Fibroblast of peridontal ligament (primary cell): Measurements from ENCODE around the gene CCDC3.

Experiments used
- DNase-seq: peaks from one replicate; pipeline ENCODE4 v3.0.0-alpha.2; 2010; ENCODE audit errors: extremely low read depth

The CCDC3 gene

GRCh38 chr10:12961416-12962205 is 39.9 kb downstream of the CCDC3 start:
- no peak for DNase-seq

- DNase-seq: no peak
Observed at GRCh38 chr10:12960941-12961340, 40.6 kb downstream of the CCDC3 start.

- DNase-seq: no peak
Observed at GRCh38 chr10:12960334-12960898, 41.1 kb downstream of the CCDC3 start.

- no peak for DNase-seq
Observed at GRCh38 chr10:12958546-12959110, 42.9 kb downstream of the CCDC3 start.

GRCh38 chr10:12957081-12957480 is 44.4 kb downstream of the CCDC3 start:
- DNase-seq: no peak

- no peak for DNase-seq
Observed at GRCh38 chr10:12954866-12955265, 46.6 kb downstream of the CCDC3 start.

GRCh38 chr10:12950583-12951128 is 50.9 kb downstream of the CCDC3 start:
- no peak for DNase-seq

GRCh38 chr10:12949248-12949647 is 52.3 kb downstream of the CCDC3 start:
- DNase-seq: no peak

GRCh38 chr10:12947741-12948140 is 53.8 kb downstream of the CCDC3 start:
- DNase-seq: no peak

GRCh38 chr10:12946372-12946771 is 55.1 kb downstream of the CCDC3 start:
- DNase-seq: no peak

- no peak for DNase-seq
Observed at GRCh38 chr10:12945690-12946359, 55.7 kb downstream of the CCDC3 start.

- no peak for DNase-seq
Observed at GRCh38 chr10:12944931-12945330, 56.6 kb downstream of the CCDC3 start.

GRCh38 chr10:12943425-12943824 is 58.1 kb downstream of the CCDC3 start:
- DNase-seq: no peak

- DNase-seq: peak; percentile 51
Observed at GRCh38 chr10:12941966-12942365, 59.5 kb downstream of the CCDC3 start.

- no peak for DNase-seq
Observed at GRCh38 chr10:12940791-12941190, 60.7 kb downstream of the CCDC3 start.

- peak; percentile 75 for DNase-seq
Observed at GRCh38 chr10:12938271-12938670, 63.2 kb downstream of the CCDC3 start.

GRCh38 chr10:12937527-12937926 is 64.0 kb downstream of the CCDC3 start:
- DNase-seq: peak; percentile 30

GRCh38 chr10:12934777-12935176 is 66.7 kb downstream of the CCDC3 start:
- peak; percentile 49 for DNase-seq

- no peak for DNase-seq
Observed at GRCh38 chr10:12929381-12929780, 72.1 kb downstream of the CCDC3 start.

- no peak for DNase-seq
Observed at GRCh38 chr10:12928571-12928970, 72.9 kb downstream of the CCDC3 start.

GRCh38 chr10:12927896-12928295 is 73.6 kb downstream of the CCDC3 start:
- no peak for DNase-seq

GRCh38 chr10:12925845-12926244 is 75.7 kb downstream of the CCDC3 start:
- no peak for DNase-seq
